Karpas-422 (cell line): Measurements from ENCODE around the gene CRYAA. TPM values are rescaled to one million over a fixed set of nuclear protein-coding genes. Genes with fewer than 3 reads are reported as not detected.
"Not testable (repeated sequence)": the region's sequence is repeated elsewhere in the genome, so short reads cannot be mapped to it uniquely, and the experiment has no call there.

ENCODE experiments used
- DNase-seq: peaks from one replicate; pipeline ENCODE4 v3.0.0-alpha.2; 2015
- H2AFZ ChIP-seq: fragments of 200-600 bp; sonication (generic); 2 replicates; pipeline ENCODE4 v1.6.1; 2014; ENCODE audit warnings: antibody characterized with exemption, low read length, mixed read lengths
- H3K27ac ChIP-seq: fragments of 200-600 bp; sonication (generic); 2 replicates; pipeline ENCODE4 v1.5.1; 2014; ENCODE audit warnings: mild to moderate bottlenecking, low read length, moderate library complexity
- H3K27me3 ChIP-seq: fragments of 200-600 bp; sonication (generic); 2 replicates; pipeline ENCODE4 v1.6.1; 2014; ENCODE audit warnings: low read length, mixed read lengths
- H3K36me3 ChIP-seq: fragments of 200-600 bp; sonication (generic); 2 replicates; pipeline ENCODE4 v1.6.1; 2014; ENCODE audit warnings: low read length, mixed read lengths; ENCODE audit not compliant: insufficient read depth
- H3K4me1 ChIP-seq: fragments of 200-600 bp; sonication (generic); 2 replicates; pipeline ENCODE4 v1.6.1; 2014; ENCODE audit warnings: mild to moderate bottlenecking, low read length, mixed read lengths
- H3K4me2 ChIP-seq: fragments of 200-600 bp; sonication (generic); 2 replicates; pipeline ENCODE4 v1.6.1; 2014; ENCODE audit warnings: low read length, low read depth, mild to moderate bottlenecking; ENCODE audit not compliant: poor library complexity, severe bottlenecking
- H3K4me3 ChIP-seq: fragments of 200-600 bp; sonication (generic); 2 replicates; pipeline ENCODE4 v1.5.1; 2014; ENCODE audit warnings: mild to moderate bottlenecking, antibody characterized with exemption, low read length, mixed read lengths
- H3K79me2 ChIP-seq: fragments of 200-600 bp; sonication (generic); 2 replicates; pipeline ENCODE4 v1.6.1; 2014; ENCODE audit warnings: mild to moderate bottlenecking, low read length, mixed read lengths
- H3K9ac ChIP-seq: fragments of 200-600 bp; sonication (generic); 2 replicates; pipeline ENCODE4 v1.6.0; 2014; ENCODE audit warnings: low read length
- H3K9me2 ChIP-seq: fragments of 200-600 bp; sonication (generic), shearing (Covaris generic); replicated peaks from 2 replicates; pipeline ENCODE4 v1.6.0; 2014; ENCODE audit warnings: mild to moderate bottlenecking, low read length, moderate library complexity; ENCODE audit not compliant: insufficient read depth
- H3K9me3 ChIP-seq: fragments of 300-700, 200-600 bp; sonication (generic); 2 replicates; pipeline ENCODE4 v1.6.1; 2014; ENCODE audit warnings: low read length, mixed read lengths
- H4K20me1 ChIP-seq: fragments of 200-600 bp; sonication (generic); 2 replicates; pipeline ENCODE4 v1.6.1; 2014; ENCODE audit warnings: mild to moderate bottlenecking, antibody characterized with exemption, low read length, low read depth; ENCODE audit not compliant: insufficient read depth
- total RNA-seq: library from RNA; depleted of rRNA; stranded (reverse); fragments of >200 nt; shearing (Covaris generic); gene quantifications from 2 replicates; pipeline ENCODE4 v1.2.3, GENCODE V29; 2014; ENCODE audit warnings: low replicate concordance; rRNA removed

The CRYAA gene
- not detected in 2 replicates for total RNA-seq

GRCh38 chr21:43168708-43169107, at the start of gene CRYAA:
CRYAA (plus strand) TSS chr21:43169008; CDS start chr21:43169100, 92 bp downstream.
- not testable (repeated sequence) for H3K36me3 ChIP-seq, H3K4me2 ChIP-seq, H2AFZ ChIP-seq, H3K27me3 ChIP-seq, DNase-seq, H3K27ac ChIP-seq, H3K4me3 ChIP-seq, H3K9me3 ChIP-seq, H3K79me2 ChIP-seq, H4K20me1 ChIP-seq, H3K4me1 ChIP-seq, H3K9me2 ChIP-seq, H3K9ac ChIP-seq

- H4K20me1 ChIP-seq, H3K9me3 ChIP-seq, H2AFZ ChIP-seq, H3K9me2 ChIP-seq, H3K4me1 ChIP-seq, H3K4me2 ChIP-seq, H3K27ac ChIP-seq, H3K79me2 ChIP-seq, DNase-seq, H3K27me3 ChIP-seq, H3K9ac ChIP-seq, H3K36me3 ChIP-seq, H3K4me3 ChIP-seq: not testable (repeated sequence)
Measured at GRCh38 chr21:43130094-43130493, 38.7 kb upstream of the CRYAA start.

- not testable (repeated sequence) for H3K9me3 ChIP-seq, H3K4me1 ChIP-seq, H2AFZ ChIP-seq, H3K4me3 ChIP-seq, H3K27me3 ChIP-seq, H3K4me2 ChIP-seq, H3K27ac ChIP-seq, H3K36me3 ChIP-seq, H3K9ac ChIP-seq, H3K9me2 ChIP-seq, DNase-seq, H4K20me1 ChIP-seq, H3K79me2 ChIP-seq
Measured at GRCh38 chr21:43134520-43134919, 34.3 kb upstream of the CRYAA start.

- H3K9me2 ChIP-seq, H3K4me1 ChIP-seq, H3K27ac ChIP-seq, H3K27me3 ChIP-seq, H4K20me1 ChIP-seq, H3K9ac ChIP-seq, H3K9me3 ChIP-seq, H3K4me2 ChIP-seq, H2AFZ ChIP-seq, DNase-seq, H3K4me3 ChIP-seq, H3K36me3 ChIP-seq, H3K79me2 ChIP-seq: not testable (repeated sequence)
Measured at GRCh38 chr21:43138944-43139343, 29.9 kb upstream of the CRYAA start.

GRCh38 chr21:43141407-43141806, 27.4 kb upstream of the CRYAA start:
- H3K9me2 ChIP-seq, DNase-seq, H3K9ac ChIP-seq, H3K4me3 ChIP-seq, H3K36me3 ChIP-seq, H3K4me1 ChIP-seq, H3K27me3 ChIP-seq, H3K79me2 ChIP-seq, H4K20me1 ChIP-seq, H2AFZ ChIP-seq, H3K27ac ChIP-seq, H3K4me2 ChIP-seq, H3K9me3 ChIP-seq: not testable (repeated sequence)

GRCh38 chr21:43146637-43147036, 22.2 kb upstream of the CRYAA start:
- H3K9me3 ChIP-seq, DNase-seq, H3K4me3 ChIP-seq, H3K4me1 ChIP-seq, H3K27me3 ChIP-seq, H3K9ac ChIP-seq, H3K27ac ChIP-seq, H2AFZ ChIP-seq, H3K79me2 ChIP-seq, H4K20me1 ChIP-seq, H3K36me3 ChIP-seq, H3K4me2 ChIP-seq, H3K9me2 ChIP-seq: not testable (repeated sequence)

GRCh38 chr21:43147999-43148398, 20.8 kb upstream of the CRYAA start:
- not testable (repeated sequence) for H4K20me1 ChIP-seq, DNase-seq, H3K27ac ChIP-seq, H3K4me2 ChIP-seq, H3K79me2 ChIP-seq, H3K4me3 ChIP-seq, H3K9me2 ChIP-seq, H3K4me1 ChIP-seq, H3K9me3 ChIP-seq, H3K27me3 ChIP-seq, H3K9ac ChIP-seq, H3K36me3 ChIP-seq, H2AFZ ChIP-seq

GRCh38 chr21:43149344-43149743, 19.5 kb upstream of the CRYAA start:
- DNase-seq, H3K36me3 ChIP-seq, H3K4me3 ChIP-seq, H3K9me2 ChIP-seq, H3K4me1 ChIP-seq, H3K9me3 ChIP-seq, H2AFZ ChIP-seq, H3K79me2 ChIP-seq, H4K20me1 ChIP-seq, H3K27ac ChIP-seq, H3K27me3 ChIP-seq, H3K9ac ChIP-seq, H3K4me2 ChIP-seq: not testable (repeated sequence)

GRCh38 chr21:43153601-43154000, 15.2 kb upstream of the CRYAA start:
- H3K9me2 ChIP-seq, H3K9me3 ChIP-seq, DNase-seq: not testable (repeated sequence)

More at GRCh38 chr21:43153601-43154000, 15.2 kb upstream of the CRYAA start:
- not testable (repeated sequence) for H3K4me1 ChIP-seq, H3K36me3 ChIP-seq, H3K4me2 ChIP-seq, H3K27ac ChIP-seq, H2AFZ ChIP-seq, H4K20me1 ChIP-seq, H3K27me3 ChIP-seq, H3K9ac ChIP-seq, H3K79me2 ChIP-seq, H3K4me3 ChIP-seq
